Cardiac muscle cell (in vitro differentiated cells and primary cell): Measurements from ENCODE around the gene ADAMTS16. TPM values are rescaled to one million over a fixed set of nuclear protein-coding genes. Genes with fewer than 3 reads are reported as not detected.

Experiments used
- DNase-seq, 2 donors: peaks; one replicate each; pipeline versions ENCODE4 v3.0.0 to v3.0.0-alpha.2; 2010 to 2017; ENCODE audit warnings: low read depth in 1 of 2, low spot score in 1 of 2
- H3K27ac ChIP-seq: fragments of 200-600 bp; sonication (generic); 2 replicates; pipeline ENCODE4 v1.5.1; 2016
- H3K27me3 ChIP-seq: fragments of 200-600 bp; sonication (generic); 2 replicates; pipeline ENCODE4 v1.6.0; 2016; ENCODE audit warnings: control low read depth
- H3K36me3 ChIP-seq: fragments of 200-600 bp; sonication (generic); 2 replicates; pipeline ENCODE4 v1.5.1; 2016; ENCODE audit warnings: control low read depth
- H3K4me1 ChIP-seq: fragments of 200-600 bp; sonication (generic); 2 replicates; pipeline ENCODE4 v1.8.1; 2017; ENCODE audit warnings: low read depth, mild to moderate bottlenecking, mixed run types
- H3K4me3 ChIP-seq: fragments of 200-600 bp; sonication (generic); 2 replicates; pipeline ENCODE4 v1.5.1; 2016; ENCODE audit warnings: mild to moderate bottlenecking
- H3K9me3 ChIP-seq: fragments of 200-600 bp; sonication (generic); 2 replicates; pipeline ENCODE4 v1.5.1; 2017; ENCODE audit warnings: low read depth, mild to moderate bottlenecking, control low read depth
- CTCF ChIP-seq: IDR thresholded peaks from 2 replicates; pipeline ENCODE4 v1.5.1; 2012; ENCODE audit warnings: low read depth, mild to moderate bottlenecking, low read length
- polyA plus RNA-seq: library from polyadenylated mRNA; unstranded; fragments of >200 nt; fragmentation: Nextera tagmentation; extraction: Ambion mirVana; gene quantifications from 2 replicates; pipeline ENCODE4 v1.2.1, GENCODE V29; 2016
- total RNA-seq: library from RNA; depleted of rRNA; stranded (reverse); fragments of >200 nt; gene quantifications from 2 replicates; pipeline ENCODE4 v1.2.3, GENCODE V29; 2016

ADAMTS16 gene
- total and polyA plus RNA-seq, 2 experiments from 2014 or later, result not detected

DNA sequence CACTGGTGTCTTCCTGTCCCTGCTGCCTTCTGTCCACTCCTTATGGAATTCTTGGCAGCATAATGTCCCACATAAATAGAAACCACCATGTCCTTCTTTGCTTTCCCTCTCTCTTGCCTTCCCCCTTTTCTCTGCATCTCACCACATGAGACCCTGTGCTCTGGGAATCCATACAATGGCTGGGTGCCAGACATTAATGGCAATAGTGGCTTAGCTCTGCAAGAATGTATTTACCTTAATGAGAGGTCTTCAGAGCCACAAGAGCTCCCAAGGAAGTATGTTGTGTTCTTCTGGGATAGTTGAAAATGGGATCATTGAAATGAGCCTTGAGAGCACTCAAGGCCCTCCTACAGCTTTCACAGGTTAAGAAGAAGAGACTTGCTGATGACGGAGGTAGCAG is 58.7 kb downstream of the ADAMTS16 start:
- DNase-seq, result no peak
- H3K9me3 ChIP-seq, result no peaks in the 10 kb centered on the region

DNA sequence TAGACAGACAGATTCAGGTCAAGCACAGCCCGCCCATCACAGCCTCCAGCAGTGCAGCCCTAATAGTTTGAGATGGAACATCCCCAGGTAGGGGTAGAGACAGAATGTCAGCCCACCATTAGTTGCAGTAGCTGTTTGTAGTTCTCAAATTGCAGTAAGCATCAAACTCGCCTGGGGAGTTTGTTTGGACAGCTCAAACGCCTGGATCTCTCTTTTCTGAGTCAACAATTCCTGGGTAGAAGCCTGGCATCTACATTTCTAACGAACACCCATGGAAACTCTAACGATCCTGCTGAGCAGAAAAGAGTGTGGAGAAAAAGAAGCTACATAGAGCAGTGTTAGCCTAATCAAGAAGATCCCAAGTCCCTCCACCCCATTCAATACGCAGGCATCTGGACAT is 59.4 kb downstream of the ADAMTS16 start:
- no peak for DNase-seq
- H3K27ac ChIP-seq, result no peak overlapping the region
- no peak overlapping the region for H3K4me3 ChIP-seq
- no peaks in the 10 kb centered on the region for H3K9me3 ChIP-seq
- no peaks in the 10 kb centered on the region for H3K36me3 ChIP-seq
- H3K4me1 ChIP-seq, result no peaks in the 10 kb centered on the region
- no peak for TF ChIP-seq CTCF
- H3K27me3 ChIP-seq, result no peaks in the 10 kb centered on the region

More for the DNA sequence above, 58.7 kb downstream of the ADAMTS16 start:
- no peak for TF ChIP-seq CTCF
- H3K27me3 ChIP-seq, result no peaks in the 10 kb centered on the region
- H3K4me1 ChIP-seq, result no peaks in the 10 kb centered on the region
- no peaks in the 10 kb centered on the region for H3K36me3 ChIP-seq
- no peak overlapping the region for H3K4me3 ChIP-seq
- H3K27ac ChIP-seq, result no peak overlapping the region

DNA sequence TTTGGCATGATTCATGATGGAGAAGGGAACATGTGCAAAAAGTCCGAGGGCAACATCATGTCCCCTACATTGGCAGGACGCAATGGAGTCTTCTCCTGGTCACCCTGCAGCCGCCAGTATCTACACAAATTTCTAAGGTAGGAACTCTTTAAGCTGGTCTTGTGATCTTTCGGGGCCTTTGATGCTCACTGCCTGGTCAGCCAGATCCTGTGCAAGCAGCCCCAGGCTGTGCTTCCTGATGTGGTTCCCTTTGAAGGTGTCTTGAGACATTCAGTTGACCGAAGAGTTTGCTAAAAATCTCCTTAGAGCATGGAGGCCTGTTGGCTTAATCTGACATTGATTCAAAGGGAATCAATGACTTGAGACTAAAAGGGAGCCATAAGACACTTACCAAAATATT is 60.0 kb downstream of the ADAMTS16 start:
- no peaks in the 10 kb centered on the region for H3K27me3 ChIP-seq
- no peak for DNase-seq
- no peak overlapping the region for H3K4me3 ChIP-seq
- H3K9me3 ChIP-seq, result no peaks in the 10 kb centered on the region
- H3K36me3 ChIP-seq, result no peaks in the 10 kb centered on the region
- TF ChIP-seq CTCF, result no peak
- H3K4me1 ChIP-seq, result no peaks in the 10 kb centered on the region
- H3K27ac ChIP-seq, result no peak overlapping the region

DNA sequence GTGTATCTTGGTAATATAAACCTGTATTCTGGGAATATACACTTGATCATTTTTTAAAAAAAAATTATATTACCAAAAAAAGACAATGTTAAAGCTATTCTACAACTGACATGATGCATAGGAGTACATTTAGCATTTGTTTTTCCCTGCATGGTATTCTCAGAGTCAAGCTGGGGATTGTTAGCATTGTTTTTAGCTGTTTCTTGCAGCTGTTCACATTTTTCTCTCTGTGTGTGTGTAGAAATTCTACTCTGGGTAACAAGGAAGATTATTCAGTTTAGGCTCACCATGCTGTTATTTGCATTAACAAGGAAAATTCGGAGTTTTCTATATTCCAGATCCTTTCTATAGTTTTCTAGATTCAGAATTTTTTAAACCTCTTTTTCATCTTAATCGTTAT is 62.2 kb downstream of the ADAMTS16 start:
- H3K4me3 ChIP-seq, result no peak overlapping the region
- H3K4me1 ChIP-seq, result no peaks in the 10 kb centered on the region
- TF ChIP-seq CTCF, result no peak
- no peaks in the 10 kb centered on the region for H3K9me3 ChIP-seq
- no peaks in the 10 kb centered on the region for H3K36me3 ChIP-seq
- no peaks in the 10 kb centered on the region for H3K27me3 ChIP-seq
- DNase-seq, result no peak
- H3K27ac ChIP-seq, result no peak overlapping the region

GRCh38 chr5:5203451-5203850 is 63.3 kb downstream of the ADAMTS16 start:
- Histone ChIP-seq H3K27me3 (no peaks in the 10 kb centered on the region), H3K4me1 (no peaks in the 10 kb centered on the region), H3K36me3 (no peaks in the 10 kb centered on the region), H3K27ac (no peak overlapping the region), H3K9me3 (no peaks in the 10 kb centered on the region), H3K4me3 (no peak overlapping the region)
- no peak for DNase-seq
- TF ChIP-seq CTCF, result no peak

GRCh38 chr5:5207828-5208227 is 67.7 kb downstream of the ADAMTS16 start:
- H3K4me1 ChIP-seq, result no peaks in the 10 kb centered on the region
- TF ChIP-seq CTCF, result no peak
- H3K27ac ChIP-seq, result no peak overlapping the region
- no peaks in the 10 kb centered on the region for H3K36me3 ChIP-seq
- no peak for DNase-seq
- no peak overlapping the region for H3K4me3 ChIP-seq
- no peaks in the 10 kb centered on the region for H3K27me3 ChIP-seq
- no peaks in the 10 kb centered on the region for H3K9me3 ChIP-seq
